GM20000 (cell line): ENCODE results near the gene GCC2.
"Not testable (repeated sequence)": the region's sequence is repeated elsewhere in the genome, so short reads cannot be mapped to it uniquely, and the experiment has no call there.

ENCODE experiments used
- DNase-seq: peaks from one replicate; pipeline ENCODE4 v3.0.0; 2012; ENCODE audit warnings: low spot score
- TF ChIP-seq, protein P1 (sequence below): IDR thresholded peaks from 2 replicates; pipeline ENCODE4 v1.5.1; 2012; ENCODE audit warnings: mild to moderate bottlenecking, control low read depth; ENCODE audit errors: extremely low read depth, missing control alignments

Gene GCC2

DNA sequence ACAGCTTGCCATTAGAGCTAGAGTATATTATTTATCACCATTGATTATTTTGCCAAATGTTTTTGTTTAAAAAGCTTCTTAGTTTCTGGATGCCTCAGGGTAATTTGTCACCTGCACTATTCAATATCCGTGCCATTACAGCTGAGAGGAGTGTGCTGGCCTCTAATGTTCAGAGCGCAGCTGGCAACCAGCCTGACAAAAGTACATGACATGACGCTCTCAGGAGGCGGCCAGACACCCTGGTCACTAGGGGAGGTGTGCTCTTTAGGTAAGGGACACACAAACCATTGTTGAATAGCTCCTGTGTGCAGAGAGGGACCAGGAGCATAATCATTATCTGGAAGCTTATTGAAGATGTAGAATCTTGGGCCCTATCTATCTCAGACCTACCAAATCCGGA is 105.5 kb downstream of the GCC2 start:
- TF ChIP-seq, protein P1, sequence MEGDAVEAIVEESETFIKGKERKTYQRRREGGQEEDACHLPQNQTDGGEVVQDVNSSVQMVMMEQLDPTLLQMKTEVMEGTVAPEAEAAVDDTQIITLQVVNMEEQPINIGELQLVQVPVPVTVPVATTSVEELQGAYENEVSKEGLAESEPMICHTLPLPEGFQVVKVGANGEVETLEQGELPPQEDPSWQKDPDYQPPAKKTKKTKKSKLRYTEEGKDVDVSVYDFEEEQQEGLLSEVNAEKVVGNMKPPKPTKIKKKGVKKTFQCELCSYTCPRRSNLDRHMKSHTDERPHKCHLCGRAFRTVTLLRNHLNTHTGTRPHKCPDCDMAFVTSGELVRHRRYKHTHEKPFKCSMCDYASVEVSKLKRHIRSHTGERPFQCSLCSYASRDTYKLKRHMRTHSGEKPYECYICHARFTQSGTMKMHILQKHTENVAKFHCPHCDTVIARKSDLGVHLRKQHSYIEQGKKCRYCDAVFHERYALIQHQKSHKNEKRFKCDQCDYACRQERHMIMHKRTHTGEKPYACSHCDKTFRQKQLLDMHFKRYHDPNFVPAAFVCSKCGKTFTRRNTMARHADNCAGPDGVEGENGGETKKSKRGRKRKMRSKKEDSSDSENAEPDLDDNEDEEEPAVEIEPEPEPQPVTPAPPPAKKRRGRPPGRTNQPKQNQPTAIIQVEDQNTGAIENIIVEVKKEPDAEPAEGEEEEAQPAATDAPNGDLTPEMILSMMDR = no peak
- no peak for DNase-seq

DNA sequence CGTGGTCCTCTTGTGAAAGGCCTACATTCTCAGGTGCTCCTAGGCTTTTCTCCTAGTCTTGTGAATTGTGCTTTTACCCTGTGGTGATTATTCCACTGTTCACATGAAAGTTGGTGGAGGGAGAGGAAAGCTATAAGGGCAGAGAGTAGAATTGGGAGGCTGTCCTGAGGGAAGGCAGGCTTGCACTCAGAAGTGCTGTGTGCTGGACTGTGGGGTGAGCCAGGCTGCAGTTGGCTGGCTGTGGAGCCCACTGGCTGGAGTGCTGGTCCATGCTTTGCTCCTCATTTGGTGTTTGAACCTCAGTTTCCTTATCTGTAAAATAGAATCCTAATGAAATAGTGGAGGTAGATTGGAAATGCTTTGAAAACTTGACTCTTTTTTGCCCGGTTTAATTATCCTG is 106.6 kb downstream of the GCC2 start:
- TF ChIP-seq, protein P1 = no peak
- no peak for DNase-seq

DNA sequence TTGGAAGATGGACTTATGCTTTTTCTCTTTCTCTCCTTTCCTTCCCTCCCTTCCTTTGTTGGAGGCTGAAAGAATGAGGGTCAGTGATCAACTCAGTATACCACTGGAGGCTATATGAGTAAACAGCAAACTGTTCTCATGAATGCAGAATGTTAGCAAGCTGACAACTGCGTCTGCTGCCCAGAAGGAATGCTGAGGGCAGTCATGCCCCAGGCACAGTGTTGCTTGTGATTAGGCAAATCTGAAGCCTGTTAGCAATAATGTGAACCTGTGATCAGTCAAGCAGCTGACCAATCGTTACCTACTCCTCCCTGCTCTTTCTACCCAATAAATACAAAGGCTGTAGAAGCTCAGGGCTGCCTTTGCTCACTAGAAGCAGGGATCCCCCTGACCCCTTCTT is 107.6 kb downstream of the GCC2 start:
- DNase-seq = not testable (repeated sequence)
